ENCODE measurements around the gene TOB1. TPM values are rescaled to one million over a fixed set of nuclear protein-coding genes. Genes with fewer than 3 reads are reported as not detected.

Gene TOB1
- total RNA-seq, 2 donors from 2014 or later = 29.0 to 31.0 TPM

GRCh38 chr17:50884439-50885311 is 18.5 kb upstream of the TOB1 start:
- no peak overlapping the region for H3K4me3 ChIP-seq
- peaks cover 0 to 5% of the 10 kb centered on the region in 2 donors for H3K9me3 ChIP-seq
- H3K36me3 ChIP-seq = no peaks in the 10 kb centered on the region
- H3K27ac ChIP-seq = no peak overlapping the region
- TF ChIP-seq, protein P1, sequence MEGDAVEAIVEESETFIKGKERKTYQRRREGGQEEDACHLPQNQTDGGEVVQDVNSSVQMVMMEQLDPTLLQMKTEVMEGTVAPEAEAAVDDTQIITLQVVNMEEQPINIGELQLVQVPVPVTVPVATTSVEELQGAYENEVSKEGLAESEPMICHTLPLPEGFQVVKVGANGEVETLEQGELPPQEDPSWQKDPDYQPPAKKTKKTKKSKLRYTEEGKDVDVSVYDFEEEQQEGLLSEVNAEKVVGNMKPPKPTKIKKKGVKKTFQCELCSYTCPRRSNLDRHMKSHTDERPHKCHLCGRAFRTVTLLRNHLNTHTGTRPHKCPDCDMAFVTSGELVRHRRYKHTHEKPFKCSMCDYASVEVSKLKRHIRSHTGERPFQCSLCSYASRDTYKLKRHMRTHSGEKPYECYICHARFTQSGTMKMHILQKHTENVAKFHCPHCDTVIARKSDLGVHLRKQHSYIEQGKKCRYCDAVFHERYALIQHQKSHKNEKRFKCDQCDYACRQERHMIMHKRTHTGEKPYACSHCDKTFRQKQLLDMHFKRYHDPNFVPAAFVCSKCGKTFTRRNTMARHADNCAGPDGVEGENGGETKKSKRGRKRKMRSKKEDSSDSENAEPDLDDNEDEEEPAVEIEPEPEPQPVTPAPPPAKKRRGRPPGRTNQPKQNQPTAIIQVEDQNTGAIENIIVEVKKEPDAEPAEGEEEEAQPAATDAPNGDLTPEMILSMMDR (IDR thresholded peaks at IDR 0.05) = no peak
- no peaks in the 10 kb centered on the region for H3K4me1 ChIP-seq
- H3K27me3 ChIP-seq = no peaks in the 10 kb centered on the region
- no peak for DNase-seq (ENCODE audit: low spot score)

DNA sequence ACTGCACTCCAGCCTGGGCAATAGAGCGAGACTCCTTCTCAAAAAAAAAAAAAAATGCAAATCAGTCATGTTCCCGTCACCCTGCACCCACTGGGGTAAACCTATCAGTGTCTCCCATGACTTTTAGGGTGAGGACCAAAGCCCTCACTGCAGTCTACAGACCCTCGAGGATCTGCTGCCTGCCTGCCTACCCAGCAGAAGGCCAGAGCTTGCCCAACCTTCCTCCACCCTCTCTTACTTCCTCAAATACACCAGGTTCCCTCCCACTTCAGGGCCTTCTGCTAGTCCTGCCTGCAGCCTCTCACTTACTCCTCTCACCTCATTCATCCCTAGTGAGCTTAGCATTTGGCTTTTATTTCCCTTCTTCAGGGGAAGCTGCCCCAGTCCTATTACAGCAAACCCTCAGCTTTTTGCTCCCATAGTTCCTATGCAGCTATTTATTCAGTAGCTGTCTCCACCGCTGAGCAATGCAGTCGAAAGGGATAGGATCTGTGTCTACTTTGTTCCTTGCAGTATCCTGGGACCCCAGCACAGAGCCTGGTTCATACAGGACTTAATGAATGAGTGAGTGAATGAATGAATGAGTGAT is 17.8 kb upstream of the TOB1 start:
- Histone ChIP-seq H3K4me3 (no peak overlapping the region), H3K27ac (no peak overlapping the region), H3K36me3 (no peaks in the 10 kb centered on the region), H3K4me1 (no peaks in the 10 kb centered on the region), H3K27me3 (no peaks in the 10 kb centered on the region), H3K9me3 (peaks cover 0 to 5% of the 10 kb centered on the region in 2 donors)
- no peak for DNase-seq (ENCODE audit: low spot score)
- TF ChIP-seq, protein P1 (IDR thresholded peaks at IDR 0.05) = no peak

GRCh38 chr17:50882851-50883250 is 16.7 kb upstream of the TOB1 start:
- Histone ChIP-seq H3K36me3 (no peaks in the 10 kb centered on the region), H3K27ac (no peak overlapping the region), H3K4me3 (no peak overlapping the region), H3K27me3 (no peaks in the 10 kb centered on the region), H3K9me3 (peaks cover 0 to 5% of the 10 kb centered on the region in 2 donors), H3K4me1 (no peaks in the 10 kb centered on the region)
- no peak for DNase-seq (ENCODE audit: low spot score)
- TF ChIP-seq, protein P1 (IDR thresholded peaks at IDR 0.05) = no peak

- TF ChIP-seq, protein P1 (IDR thresholded peaks at IDR 0.05) = no peak
- H3K36me3 ChIP-seq = no peaks in the 10 kb centered on the region
- H3K9me3 ChIP-seq = peaks cover 0 to 5% of the 10 kb centered on the region in 2 donors
- H3K4me3 ChIP-seq = no peak overlapping the region
- no peak overlapping the region for H3K27ac ChIP-seq
- no peaks in the 10 kb centered on the region for H3K27me3 ChIP-seq
- DNase-seq (ENCODE audit: low spot score) = no peak
- H3K4me1 ChIP-seq = no peaks in the 10 kb centered on the region
These were observed 15.0 kb upstream of the TOB1 start for GRCh38 chr17:50881182-50881581.

- no peak for DNase-seq (ENCODE audit: low spot score)
These were observed 12.9 kb upstream of the TOB1 start for GRCh38 chr17:50879086-50879485.

More at GRCh38 chr17:50879086-50879485, 12.9 kb upstream of the TOB1 start:
- Histone ChIP-seq H3K4me1 (no peaks in the 10 kb centered on the region), H3K4me3 (no peak overlapping the region), H3K36me3 (no peaks in the 10 kb centered on the region), H3K9me3 (peaks cover 0 to 5% of the 10 kb centered on the region in 2 donors), H3K27ac (no peak overlapping the region), H3K27me3 (no peaks in the 10 kb centered on the region)
- TF ChIP-seq, protein P1 (IDR thresholded peaks at IDR 0.05) = no peak

All from right atrium auricular region (tissue), 2 donors.